ENCODE data around the gene ARF6. TPM values are rescaled to one million over a fixed set of nuclear protein-coding genes. Genes with fewer than 3 reads are reported as not detected.
A peak's percentile ranks its signal among the peaks of the same experiment; 100 is the strongest.

ARF6 gene
- total RNA-seq, 1 donor from 2014 or later, result 33.7 TPM

GRCh38 chr14:49853572-49854375, 39.1 kb upstream of the ARF6 start:
- Mint-ChIP-seq H3K9me3 (no peaks in the 10 kb centered on the region), H3K36me3 (peaks cover 8% of the 10 kb centered on the region), H3K27ac (no peak overlapping the region), H3K27me3 (ENCODE audit: low read depth) (no peaks in the 10 kb centered on the region), H3K4me1 (peaks cover 20% of the 10 kb centered on the region), H3K4me3 (peak overlapping the region; percentile 96)
- DNase-seq (ENCODE audit: low spot score in 2 of 2, unreplicated experiment in 2 of 2), result peak; percentile 38 to 69
- TF ChIP-seq CTCF (IDR thresholded peaks at IDR 0.05; ENCODE audit: unreplicated experiment), result peak; percentile 45

- no peak for TF ChIP-seq CTCF (IDR thresholded peaks at IDR 0.05; ENCODE audit: unreplicated experiment)
- no peak for DNase-seq (ENCODE audit: low spot score in 2 of 2, unreplicated experiment in 2 of 2)
- Mint-ChIP-seq H3K9me3 (no peaks in the 10 kb centered on the region), H3K27me3 (ENCODE audit: low read depth) (no peaks in the 10 kb centered on the region), H3K4me3 (no peak overlapping the region), H3K27ac (peak overlapping the region; percentile 47), H3K36me3 (no peaks in the 10 kb centered on the region), H3K4me1 (peaks cover 14% of the 10 kb centered on the region)
Observed at GRCh38 chr14:49857427-49858003, 35.4 kb upstream of the ARF6 start.

GRCh38 chr14:49858383-49858782, 34.5 kb upstream of the ARF6 start:
- H3K4me1 Mint-ChIP-seq, result peaks cover 11% of the 10 kb centered on the region
- H3K36me3 Mint-ChIP-seq, result no peaks in the 10 kb centered on the region
- H3K4me3 Mint-ChIP-seq, result no peak overlapping the region
- H3K27ac Mint-ChIP-seq, result no peak overlapping the region
- no peak for DNase-seq (ENCODE audit: low spot score in 2 of 2, unreplicated experiment in 2 of 2)
- TF ChIP-seq CTCF (IDR thresholded peaks at IDR 0.05; ENCODE audit: unreplicated experiment), result no peak
- no peaks in the 10 kb centered on the region for H3K27me3 Mint-ChIP-seq (ENCODE audit: low read depth)
- no peaks in the 10 kb centered on the region for H3K9me3 Mint-ChIP-seq

- H3K4me1 Mint-ChIP-seq, result peaks cover 11% of the 10 kb centered on the region
- no peaks in the 10 kb centered on the region for H3K9me3 Mint-ChIP-seq
- no peak for TF ChIP-seq CTCF (IDR thresholded peaks at IDR 0.05; ENCODE audit: unreplicated experiment)
- no peaks in the 10 kb centered on the region for H3K27me3 Mint-ChIP-seq (ENCODE audit: low read depth)
- H3K4me3 Mint-ChIP-seq, result no peak overlapping the region
- DNase-seq (ENCODE audit: low spot score in 2 of 2, unreplicated experiment in 2 of 2), result no peak
- H3K27ac Mint-ChIP-seq, result no peak overlapping the region
- no peaks in the 10 kb centered on the region for H3K36me3 Mint-ChIP-seq
Observed at GRCh38 chr14:49860988-49861698, 31.7 kb upstream of the ARF6 start.

GRCh38 chr14:49861699-49862088, 31.2 kb upstream of the ARF6 start:
- DNase-seq (ENCODE audit: low spot score in 2 of 2, unreplicated experiment in 2 of 2), result peak in 1 of 2 experiments; percentile 63

More at GRCh38 chr14:49861699-49862088, 31.2 kb upstream of the ARF6 start:
- TF ChIP-seq CTCF (IDR thresholded peaks at IDR 0.05; ENCODE audit: unreplicated experiment), result no peak
- no peak overlapping the region for H3K4me3 Mint-ChIP-seq
- no peaks in the 10 kb centered on the region for H3K36me3 Mint-ChIP-seq
- no peak overlapping the region for H3K27ac Mint-ChIP-seq
- H3K27me3 Mint-ChIP-seq (ENCODE audit: low read depth), result no peaks in the 10 kb centered on the region
- H3K4me1 Mint-ChIP-seq, result peaks cover 11% of the 10 kb centered on the region
- no peaks in the 10 kb centered on the region for H3K9me3 Mint-ChIP-seq
